HEK293 (cell line): ENCODE data around the gene ZNHIT3.

Experiments
- ZNF473 ChIP-seq: fragments of 450-650 bp; formaldehyde crosslinking; IDR thresholded peaks from 2 replicates; pipeline ENCODE4 v1.5.1; 2017; ENCODE audit warnings: missing biosample characterization, missing genetic modification characterization
- ZNF558 ChIP-seq: fragments of 450-650 bp; formaldehyde crosslinking; IDR thresholded peaks from 2 replicates; pipeline ENCODE4 v1.5.1; 2016; ENCODE audit warnings: missing biosample characterization, missing genetic modification characterization
- TF ChIP-seq, protein P1 (sequence below): fragments of 450-650 bp; formaldehyde crosslinking; IDR thresholded peaks from 2 replicates; pipeline ENCODE4 v1.5.1; 2016; ENCODE audit warnings: missing biosample characterization, missing genetic modification characterization
- TF ChIP-seq, protein P2 (sequence below): fragments of 450-650 bp; formaldehyde crosslinking; IDR thresholded peaks from 2 replicates; pipeline ENCODE4 v1.5.1; 2016; ENCODE audit warnings: missing biosample characterization, missing genetic modification characterization
- TF ChIP-seq, protein P3 (sequence below): IDR thresholded peaks from 2 replicates; pipeline ENCODE4 v1.6.1; 2011; ENCODE audit warnings: mild to moderate bottlenecking, low read depth, low read length, borderline replicate concordance

DNA sequence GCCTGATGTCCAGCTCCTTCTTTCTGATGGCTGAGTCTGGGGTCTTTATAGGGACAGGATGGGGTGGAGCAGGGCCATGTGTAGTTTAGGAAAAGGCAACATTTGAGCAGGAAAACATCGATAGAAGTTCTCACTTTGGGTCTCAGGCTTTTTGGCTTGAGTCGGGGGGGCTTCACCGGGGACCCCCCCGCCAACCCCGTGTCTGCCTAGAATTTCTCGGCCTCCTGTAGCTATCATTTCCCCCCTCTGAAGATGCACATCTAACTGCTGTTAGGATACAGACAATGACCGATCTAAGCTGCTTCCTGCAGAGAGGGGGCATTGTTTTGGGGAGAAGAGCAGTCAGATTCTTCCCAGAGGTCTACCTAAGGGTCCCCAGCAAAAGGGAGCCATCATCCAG is 16.7 kb upstream of the ZNHIT3 start:
- TF ChIP-seq, protein P1, sequence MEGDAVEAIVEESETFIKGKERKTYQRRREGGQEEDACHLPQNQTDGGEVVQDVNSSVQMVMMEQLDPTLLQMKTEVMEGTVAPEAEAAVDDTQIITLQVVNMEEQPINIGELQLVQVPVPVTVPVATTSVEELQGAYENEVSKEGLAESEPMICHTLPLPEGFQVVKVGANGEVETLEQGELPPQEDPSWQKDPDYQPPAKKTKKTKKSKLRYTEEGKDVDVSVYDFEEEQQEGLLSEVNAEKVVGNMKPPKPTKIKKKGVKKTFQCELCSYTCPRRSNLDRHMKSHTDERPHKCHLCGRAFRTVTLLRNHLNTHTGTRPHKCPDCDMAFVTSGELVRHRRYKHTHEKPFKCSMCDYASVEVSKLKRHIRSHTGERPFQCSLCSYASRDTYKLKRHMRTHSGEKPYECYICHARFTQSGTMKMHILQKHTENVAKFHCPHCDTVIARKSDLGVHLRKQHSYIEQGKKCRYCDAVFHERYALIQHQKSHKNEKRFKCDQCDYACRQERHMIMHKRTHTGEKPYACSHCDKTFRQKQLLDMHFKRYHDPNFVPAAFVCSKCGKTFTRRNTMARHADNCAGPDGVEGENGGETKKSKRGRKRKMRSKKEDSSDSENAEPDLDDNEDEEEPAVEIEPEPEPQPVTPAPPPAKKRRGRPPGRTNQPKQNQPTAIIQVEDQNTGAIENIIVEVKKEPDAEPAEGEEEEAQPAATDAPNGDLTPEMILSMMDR (tag by site-specific recombination) = no peak
- TF ChIP-seq, protein P2, sequence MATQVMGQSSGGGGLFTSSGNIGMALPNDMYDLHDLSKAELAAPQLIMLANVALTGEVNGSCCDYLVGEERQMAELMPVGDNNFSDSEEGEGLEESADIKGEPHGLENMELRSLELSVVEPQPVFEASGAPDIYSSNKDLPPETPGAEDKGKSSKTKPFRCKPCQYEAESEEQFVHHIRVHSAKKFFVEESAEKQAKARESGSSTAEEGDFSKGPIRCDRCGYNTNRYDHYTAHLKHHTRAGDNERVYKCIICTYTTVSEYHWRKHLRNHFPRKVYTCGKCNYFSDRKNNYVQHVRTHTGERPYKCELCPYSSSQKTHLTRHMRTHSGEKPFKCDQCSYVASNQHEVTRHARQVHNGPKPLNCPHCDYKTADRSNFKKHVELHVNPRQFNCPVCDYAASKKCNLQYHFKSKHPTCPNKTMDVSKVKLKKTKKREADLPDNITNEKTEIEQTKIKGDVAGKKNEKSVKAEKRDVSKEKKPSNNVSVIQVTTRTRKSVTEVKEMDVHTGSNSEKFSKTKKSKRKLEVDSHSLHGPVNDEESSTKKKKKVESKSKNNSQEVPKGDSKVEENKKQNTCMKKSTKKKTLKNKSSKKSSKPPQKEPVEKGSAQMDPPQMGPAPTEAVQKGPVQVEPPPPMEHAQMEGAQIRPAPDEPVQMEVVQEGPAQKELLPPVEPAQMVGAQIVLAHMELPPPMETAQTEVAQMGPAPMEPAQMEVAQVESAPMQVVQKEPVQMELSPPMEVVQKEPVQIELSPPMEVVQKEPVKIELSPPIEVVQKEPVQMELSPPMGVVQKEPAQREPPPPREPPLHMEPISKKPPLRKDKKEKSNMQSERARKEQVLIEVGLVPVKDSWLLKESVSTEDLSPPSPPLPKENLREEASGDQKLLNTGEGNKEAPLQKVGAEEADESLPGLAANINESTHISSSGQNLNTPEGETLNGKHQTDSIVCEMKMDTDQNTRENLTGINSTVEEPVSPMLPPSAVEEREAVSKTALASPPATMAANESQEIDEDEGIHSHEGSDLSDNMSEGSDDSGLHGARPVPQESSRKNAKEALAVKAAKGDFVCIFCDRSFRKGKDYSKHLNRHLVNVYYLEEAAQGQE (tag by site-specific recombination) = no peak
- TF ChIP-seq, protein P3, sequence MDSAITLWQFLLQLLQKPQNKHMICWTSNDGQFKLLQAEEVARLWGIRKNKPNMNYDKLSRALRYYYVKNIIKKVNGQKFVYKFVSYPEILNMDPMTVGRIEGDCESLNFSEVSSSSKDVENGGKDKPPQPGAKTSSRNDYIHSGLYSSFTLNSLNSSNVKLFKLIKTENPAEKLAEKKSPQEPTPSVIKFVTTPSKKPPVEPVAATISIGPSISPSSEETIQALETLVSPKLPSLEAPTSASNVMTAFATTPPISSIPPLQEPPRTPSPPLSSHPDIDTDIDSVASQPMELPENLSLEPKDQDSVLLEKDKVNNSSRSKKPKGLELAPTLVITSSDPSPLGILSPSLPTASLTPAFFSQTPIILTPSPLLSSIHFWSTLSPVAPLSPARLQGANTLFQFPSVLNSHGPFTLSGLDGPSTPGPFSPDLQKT = no peak
- no peak for TF ChIP-seq ZNF473 (tag by site-specific recombination)
- TF ChIP-seq ZNF558 = no peak
